Spleen (tissue), 7 donors: ENCODE measurements around the gene MPDU1.

Source experiments
- POLR2A ChIP-seq, 3 donors: fragments of 450-650 bp; IDR thresholded peaks; one replicate each; pipeline ENCODE4 v1.5.1; 2017; ENCODE audit warnings: antibody characterized with exemption in 3 of 3, mild to moderate bottlenecking in 1 of 3
- TF ChIP-seq, protein P1 (sequence below), 11 experiments: fragments of 200-600 bp in 7 of 11; fragments of 450-650 bp in 4 of 11; sonication (generic) in 4 of 11; IDR thresholded peaks in 8 of 11; conservative IDR thresholded peaks in 3 of 11; 1 replicate in 7 of 11; 2 replicates in 4 of 11; pipeline versions ENCODE4 v1.4.0 to v1.8.0; 2016 to 2021; ENCODE audit warnings: antibody characterized with exemption in 11 of 11, inconsistent platforms in 4 of 11, mild to moderate bottlenecking in 1 of 11
- donor health status: DM: no; HTN: no; CAD: no; lungs with moderate emphysema.
- donor health status: DM: no; HTN: no; CAD: no.
- donor health status: DM: no; HTN: no; CAD: no.

DNA sequence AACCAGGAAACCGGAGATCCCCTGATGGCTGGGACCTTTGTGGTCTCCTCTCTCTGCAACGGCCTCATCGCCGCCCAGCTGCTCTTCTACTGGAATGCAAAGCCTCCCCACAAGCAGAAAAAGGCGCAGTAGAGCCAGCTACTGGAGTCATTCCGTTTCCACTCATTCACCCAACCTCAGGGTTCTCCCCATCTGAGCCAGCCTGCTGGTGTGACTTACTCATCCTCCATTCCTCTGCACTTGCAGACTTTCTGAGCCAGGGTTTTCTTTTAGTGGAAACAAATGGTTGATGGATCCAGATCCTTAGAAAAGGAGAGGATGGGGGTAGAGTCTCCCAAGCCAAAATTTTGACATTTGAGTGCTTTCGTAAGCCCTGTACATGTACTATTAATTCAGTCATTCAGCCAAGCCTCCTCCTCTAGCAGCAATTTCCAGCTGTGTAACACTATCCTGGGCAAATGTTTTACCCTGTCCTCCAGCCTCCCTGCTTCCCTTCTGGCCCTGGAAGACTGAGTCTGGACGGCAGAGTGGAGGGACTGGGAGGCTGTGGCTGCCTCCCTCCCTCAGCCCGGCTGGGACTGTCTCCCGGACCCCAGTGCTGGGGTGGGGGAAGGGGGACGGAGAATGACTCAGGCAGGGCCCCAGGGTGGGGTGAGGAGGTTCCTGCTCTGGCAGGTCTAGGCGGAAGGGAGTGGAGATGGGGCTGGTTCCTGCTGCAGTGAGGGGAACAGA is 3.9 kb downstream of the MPDU1 start:
- TF ChIP-seq, protein P1, sequence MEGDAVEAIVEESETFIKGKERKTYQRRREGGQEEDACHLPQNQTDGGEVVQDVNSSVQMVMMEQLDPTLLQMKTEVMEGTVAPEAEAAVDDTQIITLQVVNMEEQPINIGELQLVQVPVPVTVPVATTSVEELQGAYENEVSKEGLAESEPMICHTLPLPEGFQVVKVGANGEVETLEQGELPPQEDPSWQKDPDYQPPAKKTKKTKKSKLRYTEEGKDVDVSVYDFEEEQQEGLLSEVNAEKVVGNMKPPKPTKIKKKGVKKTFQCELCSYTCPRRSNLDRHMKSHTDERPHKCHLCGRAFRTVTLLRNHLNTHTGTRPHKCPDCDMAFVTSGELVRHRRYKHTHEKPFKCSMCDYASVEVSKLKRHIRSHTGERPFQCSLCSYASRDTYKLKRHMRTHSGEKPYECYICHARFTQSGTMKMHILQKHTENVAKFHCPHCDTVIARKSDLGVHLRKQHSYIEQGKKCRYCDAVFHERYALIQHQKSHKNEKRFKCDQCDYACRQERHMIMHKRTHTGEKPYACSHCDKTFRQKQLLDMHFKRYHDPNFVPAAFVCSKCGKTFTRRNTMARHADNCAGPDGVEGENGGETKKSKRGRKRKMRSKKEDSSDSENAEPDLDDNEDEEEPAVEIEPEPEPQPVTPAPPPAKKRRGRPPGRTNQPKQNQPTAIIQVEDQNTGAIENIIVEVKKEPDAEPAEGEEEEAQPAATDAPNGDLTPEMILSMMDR (IDR thresholded peaks at IDR 0.05 in 8 of 11, conservative IDR thresholded peaks at IDR 0.05 in 3 of 11), result no peak
- TF ChIP-seq POLR2A (IDR thresholded peaks at IDR 0.05), result no peak
